Caco-2 (cell line): ENCODE data around the gene RCVRN. TPM values are rescaled to one million over a fixed set of nuclear protein-coding genes. Genes with fewer than 3 reads are reported as not detected.

Source experiments
- BruUV-seq: library from RNA; stranded (reverse); fragments of 400-500 nt; replicated peaks from 2 replicates; lab custom pipeline; 2021; lab: Mats Ljungman, UMichigan
- CTCF ChIA-PET: fragments of 300-600 bp; sonication (Branson Sonifier 250); formaldehyde crosslinking; loops from one replicate; lab custom pipeline; 2022; ENCODE audit warnings: antibody characterized with exemption; lab: Charles Lee
- POLR2A ChIA-PET: fragments of 300-600 bp; sonication (Branson Sonifier 250); formaldehyde crosslinking; loops from one replicate; lab custom pipeline; 2022; ENCODE audit warnings: antibody characterized with exemption; lab: Charles Lee
- DNase-seq, 2 experiments: peaks; one replicate each; pipeline versions ENCODE4 v3.0.0 to v3.0.0-alpha.2; 2020 to 2022
- H3K27me3 ChIP-seq: replicated peaks from 2 replicates; pipeline ENCODE4 v1.6.0; 2011; ENCODE audit warnings: low read length; ENCODE audit not compliant: control insufficient read depth, insufficient read depth
- H3K36me3 ChIP-seq: 2 replicates; pipeline ENCODE4 v1.5.1; 2011; ENCODE audit warnings: low read length; ENCODE audit not compliant: control insufficient read depth, insufficient read depth
- H3K4me1 ChIP-seq: fragments of 250-450 bp; sonication (Bioruptor Pico); 2 replicates; pipeline ENCODE4 v1.5.1; 2020; ENCODE audit warnings: mild to moderate bottlenecking
- H3K4me3 ChIP-seq: 2 replicates; pipeline ENCODE4 v1.5.1; 2011; ENCODE audit warnings: low read depth, mild to moderate bottlenecking, control low read depth, low read length
- H3K9me3 ChIP-seq: fragments of 250-450 bp; sonication (Bioruptor Pico); 2 replicates; pipeline ENCODE4 v1.5.1; 2020; ENCODE audit warnings: mild to moderate bottlenecking, moderate library complexity
- H3K27ac Mint-ChIP-seq: one replicate; pipeline ENCODE4 v1.8.0; 2022; ENCODE audit warnings: mixed read lengths; ENCODE audit not compliant: unreplicated experiment
- H3K27me3 Mint-ChIP-seq: one replicate; pipeline ENCODE4 v1.8.0; 2022; ENCODE audit warnings: mixed read lengths; ENCODE audit not compliant: insufficient read depth, unreplicated experiment
- H3K36me3 Mint-ChIP-seq: one replicate; pipeline ENCODE4 v1.8.0; 2022; ENCODE audit warnings: mild to moderate bottlenecking, mixed read lengths; ENCODE audit not compliant: insufficient read depth, unreplicated experiment
- H3K4me1 Mint-ChIP-seq: one replicate; pipeline ENCODE4 v1.8.0; 2022; ENCODE audit warnings: low read depth, mixed read lengths; ENCODE audit not compliant: unreplicated experiment
- H3K4me3 Mint-ChIP-seq: one replicate; pipeline ENCODE4 v1.8.0; 2022; ENCODE audit warnings: mild to moderate bottlenecking, moderate library complexity, mixed read lengths; ENCODE audit not compliant: unreplicated experiment
- H3K9me3 Mint-ChIP-seq: one replicate; pipeline ENCODE4 v1.8.0; 2022; ENCODE audit warnings: mixed read lengths; ENCODE audit not compliant: unreplicated experiment
- CTCF ChIP-seq, 2 experiments: fragments of 200-600 bp in 1 of 2; IDR thresholded peaks; 1 replicate in 1 of 2; 2 replicates in 1 of 2; pipeline versions ENCODE4 v1.5.1 to v1.8.0; 2011 to 2022; ENCODE audit warnings: antibody characterized with exemption in 1 of 2, control low read depth in 1 of 2, inconsistent platforms in 1 of 2, low read depth in 1 of 2, low read length in 1 of 2, mild to moderate bottlenecking in 1 of 2, moderate library complexity in 1 of 2; ENCODE audit not compliant: insufficient read depth in 1 of 2, severe bottlenecking in 1 of 2, unreplicated experiment in 1 of 2
- intact Hi-C: fragments of 100-400 bp; cut with micrococcal nuclease; formaldehyde crosslinking; loops from one replicate; pipeline ENCODE4 v1.10.0; 2022; ENCODE audit not compliant: unreplicated experiment
- total RNA-seq: library from RNA; stranded (reverse); gene quantifications from 2 replicates; pipeline ENCODE4 v1.2.3, GENCODE V29; 2022

The RCVRN gene
- total RNA-seq, 1 experiment from 2014 or later: not detected

- ChIA-PET CTCF (no interaction called here), POLR2A (no interaction called here)
- no peak overlapping the region for H3K4me3 ChIP-seq
- intact Hi-C loops: no loop called here
- no peak overlapping the region for H3K27ac Mint-ChIP-seq
- H3K27me3 ChIP-seq: no peaks in the 10 kb centered on the region
- H3K9me3 ChIP-seq: no peaks in the 10 kb centered on the region
- H3K36me3 Mint-ChIP-seq: no peaks in the 10 kb centered on the region
- no peaks in the 10 kb centered on the region for H3K36me3 ChIP-seq
- TF ChIP-seq CTCF (IDR thresholded peaks at IDR 0.05; ENCODE audit: insufficient read depth in 1 of 2, low read depth in 1 of 2, low read length in 1 of 2, severe bottlenecking in 1 of 2, unreplicated experiment in 1 of 2): no peak
- H3K4me1 ChIP-seq: no peaks in the 10 kb centered on the region
- BruUV-seq: no TSS peak
- peaks cover 8% of the 10 kb centered on the region for H3K27me3 Mint-ChIP-seq
- no peaks in the 10 kb centered on the region for H3K4me1 Mint-ChIP-seq
- H3K4me3 Mint-ChIP-seq: no peak overlapping the region
- no peaks in the 10 kb centered on the region for H3K9me3 Mint-ChIP-seq
- no peak for DNase-seq
These were observed 6.3 kb downstream of the RCVRN start for GRCh38 chr17:9898812-9899211.

GRCh38 chr17:9897372-9897968 is 7.6 kb downstream of the RCVRN start:
- intact Hi-C loops: no loop called here
- no peak for TF ChIP-seq CTCF (IDR thresholded peaks at IDR 0.05; ENCODE audit: insufficient read depth in 1 of 2, low read depth in 1 of 2, low read length in 1 of 2, severe bottlenecking in 1 of 2, unreplicated experiment in 1 of 2)
- no peaks in the 10 kb centered on the region for H3K4me1 Mint-ChIP-seq
- DNase-seq: no peak
- H3K4me1 ChIP-seq: no peaks in the 10 kb centered on the region
- ChIA-PET POLR2A (no interaction called here), CTCF (interaction anchor here (0.6 kb wide), 1 partner anchor 39 kb away, joined by 5 read pairs; no protein-coding TSS in a partner anchor)
- no peak overlapping the region for H3K4me3 Mint-ChIP-seq
- no peak overlapping the region for H3K27ac Mint-ChIP-seq
- H3K27me3 Mint-ChIP-seq: peaks cover 8% of the 10 kb centered on the region
- BruUV-seq: no TSS peak
- no peaks in the 10 kb centered on the region for H3K27me3 ChIP-seq
- H3K4me3 ChIP-seq: no peak overlapping the region
- no peaks in the 10 kb centered on the region for H3K9me3 Mint-ChIP-seq
- H3K36me3 ChIP-seq: no peaks in the 10 kb centered on the region
- no peaks in the 10 kb centered on the region for H3K36me3 Mint-ChIP-seq
- H3K9me3 ChIP-seq: no peaks in the 10 kb centered on the region

GRCh38 chr17:9895923-9896322 is 9.1 kb downstream of the RCVRN start:
- DNase-seq: no peak
- TF ChIP-seq CTCF (IDR thresholded peaks at IDR 0.05; ENCODE audit: insufficient read depth in 1 of 2, low read depth in 1 of 2, low read length in 1 of 2, severe bottlenecking in 1 of 2, unreplicated experiment in 1 of 2): no peak
- ChIA-PET CTCF (no interaction called here), POLR2A (no interaction called here)
- H3K27me3 ChIP-seq: no peaks in the 10 kb centered on the region
- H3K4me1 Mint-ChIP-seq: no peaks in the 10 kb centered on the region
- H3K27me3 Mint-ChIP-seq: peaks cover 8% of the 10 kb centered on the region
- intact Hi-C loops: no loop called here
- H3K36me3 Mint-ChIP-seq: no peaks in the 10 kb centered on the region
- no peaks in the 10 kb centered on the region for H3K4me1 ChIP-seq
- H3K9me3 Mint-ChIP-seq: no peaks in the 10 kb centered on the region
- no peak overlapping the region for H3K27ac Mint-ChIP-seq
- H3K4me3 ChIP-seq: no peak overlapping the region
- BruUV-seq: no TSS peak
- no peaks in the 10 kb centered on the region for H3K36me3 ChIP-seq
- H3K4me3 Mint-ChIP-seq: no peak overlapping the region
- no peaks in the 10 kb centered on the region for H3K9me3 ChIP-seq
